ENCODE results near the gene CRYGC. TPM values are rescaled to one million over a fixed set of nuclear protein-coding genes. Genes with fewer than 3 reads are reported as not detected.

The CRYGC gene
- total RNA-seq, 1 experiment from 2014 or later, result not detected

GRCh38 chr2:208134928-208135586, 5.4 kb upstream of the CRYGC start:
- intact Hi-C loops (cut with micrococcal nuclease; ENCODE audit: unreplicated experiment) (no loop called here), in situ Hi-C loops (cut with HindIII; ENCODE audit: low pct_unique_long_range_greater_than_20kb, low sequenced_read_pairs) (no loop called here)
- no peaks in the 10 kb centered on the region for H3K27me3 ChIP-seq (ENCODE audit: control insufficient read depth, insufficient read depth, low read length)
- CTCF ChIA-PET, result no interaction called here
- ATAC-seq, result no peak
- no peak for TF ChIP-seq POLR2AphosphoS5 (IDR thresholded peaks at IDR 0.05; ENCODE audit: low read depth, low read length)
- no peak for TF ChIP-seq TCF7L2 (IDR thresholded peaks at IDR 0.05; ENCODE audit: low read depth, low read length)
- TF ChIP-seq REST (IDR thresholded peaks at IDR 0.05; ENCODE audit: insufficient read depth in 1 of 2, low read depth in 2 of 2, low read length in 1 of 2), result no peak
- no peak for TF ChIP-seq CTCF (IDR thresholded peaks at IDR 0.05)
- no peak for TF ChIP-seq SIN3A (IDR thresholded peaks at IDR 0.05; ENCODE audit: borderline replicate concordance, insufficient read depth, low read depth, low read length)
- no peak overlapping the region for H3K27ac ChIP-seq (ENCODE audit: low read length)
- H3K4me1 ChIP-seq (ENCODE audit: control insufficient read depth, insufficient read depth, low read length), result no peaks in the 10 kb centered on the region
- POLR2A ChIA-PET, result interaction anchor here (0.6 kb wide), 1 partner anchor 992 kb away, joined by 3 read pairs; no protein-coding TSS in a partner anchor
- DNase-seq (ENCODE audit: low read depth, low spot score), result no peak
- no peaks in the 10 kb centered on the region for H3K36me3 ChIP-seq (ENCODE audit: control insufficient read depth, insufficient read depth, low read length)
- H3K4me3 ChIP-seq (ENCODE audit: low read depth in 2 of 2, low read length in 2 of 2), result no peak overlapping the region
- no peaks in the 10 kb centered on the region for H3K9me3 ChIP-seq (ENCODE audit: control insufficient read depth, insufficient read depth, low read depth, low read length)
- no TSS peak for BruUV-seq (replicated peaks)

DNA sequence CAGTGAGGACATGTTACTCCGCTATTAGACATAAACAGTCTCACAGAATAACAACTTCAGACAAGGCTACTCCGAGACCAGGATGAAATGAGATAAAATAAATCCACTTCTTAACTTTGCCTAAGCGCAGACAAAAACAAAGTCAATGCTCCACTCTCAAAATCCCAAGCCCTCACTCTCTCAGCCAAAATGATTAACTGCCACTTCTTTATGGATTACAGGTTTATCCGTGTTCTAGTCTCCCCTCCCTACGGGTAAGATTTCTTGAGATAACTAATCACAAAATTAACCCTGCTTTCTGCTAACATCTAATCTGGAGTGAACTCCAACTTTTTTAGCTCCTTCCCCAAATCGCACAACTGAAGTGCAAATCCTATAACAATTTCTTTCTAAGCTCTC, 1.1 kb upstream of the CRYGC start:
- ATAC-seq (no peak), DNase-seq (ENCODE audit: low read depth, low spot score) (no peak)
- H3K36me3 ChIP-seq (ENCODE audit: control insufficient read depth, insufficient read depth, low read length), result no peaks in the 10 kb centered on the region
- no TSS peak for BruUV-seq (replicated peaks)
- no peaks in the 10 kb centered on the region for H3K27me3 ChIP-seq (ENCODE audit: control insufficient read depth, insufficient read depth, low read length)
- ChIA-PET CTCF (no interaction called here), POLR2A (no interaction called here)
- H3K4me3 ChIP-seq (ENCODE audit: low read depth in 2 of 2, low read length in 2 of 2), result no peak overlapping the region
- no peaks in the 10 kb centered on the region for H3K9me3 ChIP-seq (ENCODE audit: control insufficient read depth, insufficient read depth, low read depth, low read length)
- H3K4me1 ChIP-seq (ENCODE audit: control insufficient read depth, insufficient read depth, low read length), result no peaks in the 10 kb centered on the region
- H3K27ac ChIP-seq (ENCODE audit: low read length), result no peak overlapping the region
- in situ Hi-C loops (cut with HindIII; ENCODE audit: low pct_unique_long_range_greater_than_20kb, low sequenced_read_pairs) (no loop called here), intact Hi-C loops (cut with micrococcal nuclease; ENCODE audit: unreplicated experiment) (no loop called here)
- no peak for TF ChIP-seq REST (IDR thresholded peaks at IDR 0.05; ENCODE audit: insufficient read depth in 1 of 2, low read depth in 2 of 2, low read length in 1 of 2)

All from Panc1 (cell line).